Activated T-helper 1 cell treated with anti-CD3 and anti-CD28 coated beads, Interleukin-12 subunit alpha, Interleukin-12 subunit beta, Interleukin-2, Interleukin-4 antibody, amounts not matched to agents 30 ng/mL and 10 ng/mL and 1 ng/mL, durations not matched to agents 14 hours and 24 hours and 36 hours (primary cell): ENCODE results near the gene MEN1. TPM values are rescaled to one million over a fixed set of nuclear protein-coding genes. Genes with fewer than 3 reads are reported as not detected.
A peak's percentile ranks its signal among the peaks of the same experiment; 100 is the strongest.

ENCODE experiments used
- DNase-seq: peaks from one replicate; pipeline ENCODE4 v3.0.0; 2021; ENCODE audit warnings: low spot score
- H3K27ac Mint-ChIP-seq: one replicate; pipeline ENCODE4 v1.8.0; 2021; ENCODE audit warnings: mild to moderate bottlenecking, mixed read lengths
- H3K27me3 Mint-ChIP-seq: one replicate; pipeline ENCODE4 v1.8.0; 2022; ENCODE audit warnings: mild to moderate bottlenecking, moderate library complexity, mixed read lengths; ENCODE audit not compliant: insufficient read depth
- H3K36me3 Mint-ChIP-seq: one replicate; pipeline ENCODE4 v1.8.0; 2021; ENCODE audit warnings: low read depth, mixed read lengths
- H3K4me1 Mint-ChIP-seq: one replicate; pipeline ENCODE4 v1.8.0; 2021; ENCODE audit warnings: low read depth, mixed read lengths
- H3K4me3 Mint-ChIP-seq: one replicate; pipeline ENCODE4 v1.8.0; 2021; ENCODE audit warnings: mild to moderate bottlenecking, moderate library complexity, mixed read lengths
- H3K9me3 Mint-ChIP-seq: one replicate; pipeline ENCODE4 v1.8.0; 2021; ENCODE audit warnings: mixed read lengths
- intact Hi-C: fragments of 100-400 bp; cut with micrococcal nuclease; formaldehyde crosslinking; loops from one replicate; pipeline ENCODE4 v1.15.1; 2024
- total RNA-seq: library from RNA; stranded (reverse); gene quantifications from 2 replicates; pipeline ENCODE4 v1.2.3, GENCODE V29; 2022

Gene MEN1
- total RNA-seq, 1 donor from 2014 or later, result 43.8 TPM

- peaks cover 13% of the 10 kb centered on the region for H3K4me1 Mint-ChIP-seq
- H3K4me3 Mint-ChIP-seq, result peak overlapping the region; percentile 30
- H3K9me3 Mint-ChIP-seq, result no peaks in the 10 kb centered on the region
- no peak overlapping the region for H3K27ac Mint-ChIP-seq
- no peaks in the 10 kb centered on the region for H3K27me3 Mint-ChIP-seq
- DNase-seq, result no peak
- intact Hi-C loops, result loop anchor here (5.0 kb wide), 2 partner anchors 77 to 312 kb away; partner anchors contain the start of genes EHD1 and TM7SF2
- peaks cover 14% of the 10 kb centered on the region for H3K36me3 Mint-ChIP-seq
Observed at GRCh38 chr11:64800303-64801157, 9.8 kb downstream of the MEN1 start.

GRCh38 chr11:64799623-64800302 is 10.6 kb downstream of the MEN1 start:
- H3K27ac Mint-ChIP-seq, result no peak overlapping the region
- peaks cover 15% of the 10 kb centered on the region for H3K36me3 Mint-ChIP-seq
- H3K4me1 Mint-ChIP-seq, result peaks cover 15% of the 10 kb centered on the region
- H3K9me3 Mint-ChIP-seq, result no peaks in the 10 kb centered on the region
- H3K27me3 Mint-ChIP-seq, result no peaks in the 10 kb centered on the region
- H3K4me3 Mint-ChIP-seq, result no peak overlapping the region
- intact Hi-C loops, result loop anchor here (5.0 kb wide), 2 partner anchors 78 to 313 kb away; partner anchors contain the start of genes EHD1 and TM7SF2
- no peak for DNase-seq

GRCh38 chr11:64799256-64799622 is 11.1 kb downstream of the MEN1 start:
- H3K4me3 Mint-ChIP-seq, result no peak overlapping the region
- DNase-seq, result no peak
- no peak overlapping the region for H3K27ac Mint-ChIP-seq
- intact Hi-C loops, result no loop called here
- H3K27me3 Mint-ChIP-seq, result no peaks in the 10 kb centered on the region
- peaks cover 18% of the 10 kb centered on the region for H3K36me3 Mint-ChIP-seq
- H3K4me1 Mint-ChIP-seq, result peaks cover 20% of the 10 kb centered on the region
- H3K9me3 Mint-ChIP-seq, result no peaks in the 10 kb centered on the region

- intact Hi-C loops, result no loop called here
- Mint-ChIP-seq H3K4me1 (peaks cover 22% of the 10 kb centered on the region), H3K27ac (no peak overlapping the region), H3K36me3 (peaks cover 15% of the 10 kb centered on the region), H3K4me3 (no peak overlapping the region), H3K27me3 (no peaks in the 10 kb centered on the region), H3K9me3 (no peaks in the 10 kb centered on the region)
- DNase-seq, result no peak
Observed at GRCh38 chr11:64796757-64797541, 13.4 kb downstream of the MEN1 start.

- Mint-ChIP-seq H3K4me3 (no peak overlapping the region), H3K27me3 (no peaks in the 10 kb centered on the region), H3K36me3 (peaks cover 15% of the 10 kb centered on the region), H3K9me3 (no peaks in the 10 kb centered on the region), H3K4me1 (peaks cover 22% of the 10 kb centered on the region), H3K27ac (no peak overlapping the region)
- no peak for DNase-seq
- intact Hi-C loops, result no loop called here
Observed at GRCh38 chr11:64796047-64796756, 14.1 kb downstream of the MEN1 start.

GRCh38 chr11:64794526-64794925 is 15.8 kb downstream of the MEN1 start:
- H3K27me3 Mint-ChIP-seq, result no peaks in the 10 kb centered on the region
- H3K9me3 Mint-ChIP-seq, result no peaks in the 10 kb centered on the region
- no peak overlapping the region for H3K4me3 Mint-ChIP-seq
- H3K36me3 Mint-ChIP-seq, result peaks cover 14% of the 10 kb centered on the region
- peaks cover 22% of the 10 kb centered on the region for H3K4me1 Mint-ChIP-seq
- peak overlapping the region; percentile 63 for H3K27ac Mint-ChIP-seq
- no peak for DNase-seq
- intact Hi-C loops, result no loop called here

- H3K9me3 Mint-ChIP-seq, result no peaks in the 10 kb centered on the region
- peaks cover 8% of the 10 kb centered on the region for H3K36me3 Mint-ChIP-seq
- peaks cover 17% of the 10 kb centered on the region for H3K4me1 Mint-ChIP-seq
- H3K27ac Mint-ChIP-seq, result peak overlapping the region; percentile 67
- H3K4me3 Mint-ChIP-seq, result no peak overlapping the region
- H3K27me3 Mint-ChIP-seq, result no peaks in the 10 kb centered on the region
- intact Hi-C loops, result no loop called here
- DNase-seq, result no peak
Observed at GRCh38 chr11:64793271-64794160, 16.8 kb downstream of the MEN1 start.

- Mint-ChIP-seq H3K27me3 (no peaks in the 10 kb centered on the region), H3K9me3 (no peaks in the 10 kb centered on the region), H3K36me3 (peaks cover 12% of the 10 kb centered on the region), H3K27ac (no peak overlapping the region), H3K4me1 (peaks cover 17% of the 10 kb centered on the region), H3K4me3 (no peak overlapping the region)
- intact Hi-C loops, result no loop called here
- no peak for DNase-seq
Observed at GRCh38 chr11:64792482-64792881, 17.9 kb downstream of the MEN1 start.

GRCh38 chr11:64791781-64792291 is 18.5 kb downstream of the MEN1 start:
- no peak for DNase-seq
- Mint-ChIP-seq H3K27ac (no peak overlapping the region), H3K4me1 (peaks cover 17% of the 10 kb centered on the region), H3K9me3 (no peaks in the 10 kb centered on the region), H3K4me3 (no peak overlapping the region), H3K36me3 (peaks cover 12% of the 10 kb centered on the region), H3K27me3 (no peaks in the 10 kb centered on the region)
- intact Hi-C loops, result no loop called here

- H3K36me3 Mint-ChIP-seq, result peaks cover 9% of the 10 kb centered on the region
- intact Hi-C loops, result no loop called here
- peaks cover 17% of the 10 kb centered on the region for H3K4me1 Mint-ChIP-seq
- H3K27me3 Mint-ChIP-seq, result no peaks in the 10 kb centered on the region
- no peak overlapping the region for H3K27ac Mint-ChIP-seq
- H3K9me3 Mint-ChIP-seq, result no peaks in the 10 kb centered on the region
- DNase-seq, result no peak
- H3K4me3 Mint-ChIP-seq, result no peak overlapping the region
Observed at GRCh38 chr11:64790205-64791095, 19.9 kb downstream of the MEN1 start.
